ENCODE results near the gene STAU1.
"Not testable (repeated sequence)": the region's sequence is repeated elsewhere in the genome, so short reads cannot be mapped to it uniquely, and the experiment has no call there.

Gene STAU1

GRCh38 chr20:49219924-49220831 lies 32.0 kb upstream of the STAU1 start:
- Mint-ChIP-seq H3K4me1 (peaks cover 20% of the 10 kb centered on the region), H3K27ac (peak overlapping the region; percentile 99), H3K27me3 (ENCODE audit: low read depth, poor library complexity) (peaks cover 9% of the 10 kb centered on the region), H3K4me3 (peak overlapping the region; percentile 94), H3K9me3 (peaks cover 4% of the 10 kb centered on the region), H3K36me3 (ENCODE audit: low read depth) (peaks cover 27% of the 10 kb centered on the region)
- no peak for TF ChIP-seq CTCF (IDR thresholded peaks at IDR 0.05)
- no peak for DNase-seq

GRCh38 chr20:49219091-49219923 lies 31.2 kb upstream of the STAU1 start, which contains the start of gene DDX27:
DDX27 (plus strand) TSS chr20:49219416; CDS start chr20:49219449, 33 bp downstream.
- H3K4me3 Mint-ChIP-seq, result peak within 1 kb of the TSS; percentile 94
- peaks cover 19% of the 10 kb centered on the region for H3K36me3 Mint-ChIP-seq (ENCODE audit: low read depth)
- H3K9me3 Mint-ChIP-seq, result peaks cover 4% of the 10 kb centered on the region
- peak; percentile 95 for DNase-seq
- H3K4me1 Mint-ChIP-seq, result peaks cover 20% of the 10 kb centered on the region
- H3K27me3 Mint-ChIP-seq (ENCODE audit: low read depth, poor library complexity), result peaks cover 11% of the 10 kb centered on the region
- H3K27ac Mint-ChIP-seq, result peak within 1 kb of the TSS; percentile 99
- no peak for TF ChIP-seq CTCF (IDR thresholded peaks at IDR 0.05)

- Mint-ChIP-seq H3K27me3 (ENCODE audit: low read depth, poor library complexity) (peaks cover 11% of the 10 kb centered on the region), H3K36me3 (ENCODE audit: low read depth) (peaks cover 13% of the 10 kb centered on the region), H3K4me1 (peaks cover 20% of the 10 kb centered on the region), H3K4me3 (peak overlapping the region; percentile 94), H3K27ac (peak overlapping the region; percentile 99)
- not testable (repeated sequence) for H3K9me3 Mint-ChIP-seq
- peak; percentile 9 for DNase-seq
Observed at GRCh38 chr20:49218739-49219090, 30.6 kb upstream of the STAU1 start.

- H3K9me3 Mint-ChIP-seq, result peaks cover 4% of the 10 kb centered on the region
- peak; percentile 87 for TF ChIP-seq CTCF (IDR thresholded peaks at IDR 0.05)
- H3K36me3 Mint-ChIP-seq (ENCODE audit: low read depth), result peaks cover 6% of the 10 kb centered on the region
- H3K27me3 Mint-ChIP-seq (ENCODE audit: low read depth, poor library complexity), result peaks cover 11% of the 10 kb centered on the region
- H3K4me1 Mint-ChIP-seq, result peaks cover 20% of the 10 kb centered on the region
- DNase-seq, result peak; percentile 96
- no peak overlapping the region for H3K27ac Mint-ChIP-seq
- H3K4me3 Mint-ChIP-seq, result peak overlapping the region; percentile 23
Observed at GRCh38 chr20:49216991-49217578, 29.0 kb upstream of the STAU1 start.

- TF ChIP-seq CTCF (IDR thresholded peaks at IDR 0.05), result no peak
- H3K27me3 Mint-ChIP-seq (ENCODE audit: low read depth, poor library complexity), result peaks cover 7% of the 10 kb centered on the region
- DNase-seq, result no peak
- H3K27ac Mint-ChIP-seq, result no peak overlapping the region
- no peaks in the 10 kb centered on the region for H3K36me3 Mint-ChIP-seq (ENCODE audit: low read depth)
- peaks cover 16% of the 10 kb centered on the region for H3K9me3 Mint-ChIP-seq
- H3K4me1 Mint-ChIP-seq, result peaks cover 12% of the 10 kb centered on the region
- no peak overlapping the region for H3K4me3 Mint-ChIP-seq
Observed at GRCh38 chr20:49215232-49215631, 27.1 kb upstream of the STAU1 start.

GRCh38 chr20:49214571-49214970 lies 26.4 kb upstream of the STAU1 start:
- no peaks in the 10 kb centered on the region for H3K36me3 Mint-ChIP-seq (ENCODE audit: low read depth)
- H3K4me1 Mint-ChIP-seq, result peaks cover 6% of the 10 kb centered on the region
- TF ChIP-seq CTCF (IDR thresholded peaks at IDR 0.05), result no peak
- DNase-seq, result no peak
- H3K27ac Mint-ChIP-seq, result no peak overlapping the region
- H3K9me3 Mint-ChIP-seq, result peaks cover 20% of the 10 kb centered on the region
- no peak overlapping the region for H3K4me3 Mint-ChIP-seq
- peaks cover 7% of the 10 kb centered on the region for H3K27me3 Mint-ChIP-seq (ENCODE audit: low read depth, poor library complexity)

All from nephron progenitor cell (in vitro differentiated cells).